SW 1271 (cell line): Measurements from ENCODE around the gene BBS9.
"Not testable (repeated sequence)": the region's sequence is repeated elsewhere in the genome, so short reads cannot be mapped to it uniquely, and the experiment has no call there.

Source experiments
- DNase-seq, 2 experiments: peaks; one replicate each; lab custom pipeline; 2025; lab: John Stamatoyannopoulos, UW

The BBS9 gene

GRCh38 chr7:33128990-33129805, at the start of gene BBS9:
Gene BBS9 (plus strand): TSS chr7:33129564. CDS start chr7:33146253, 16,689 bp downstream.
- DNase-seq = peak; percentile 84 to 96

- no peak for DNase-seq
Observed at GRCh38 chr7:33079763-33080690, 49.3 kb upstream of the BBS9 start.

GRCh38 chr7:33087356-33087755, 42.0 kb upstream of the BBS9 start:
- no peak for DNase-seq

- no peak for DNase-seq
Observed at GRCh38 chr7:33087858-33088257, 41.5 kb upstream of the BBS9 start.

GRCh38 chr7:33089142-33089541, 40.2 kb upstream of the BBS9 start:
- no peak for DNase-seq

GRCh38 chr7:33091111-33091531, 38.2 kb upstream of the BBS9 start:
- DNase-seq = no peak

- DNase-seq = no peak
Observed at GRCh38 chr7:33091641-33092191, 37.6 kb upstream of the BBS9 start.

- DNase-seq = no peak
Observed at GRCh38 chr7:33093266-33093665, 36.1 kb upstream of the BBS9 start.

GRCh38 chr7:33094745-33095275, 34.6 kb upstream of the BBS9 start:
- DNase-seq = not testable (repeated sequence)

- no peak for DNase-seq
Observed at GRCh38 chr7:33099154-33099940, 30.0 kb upstream of the BBS9 start.

GRCh38 chr7:33100770-33101169, 28.6 kb upstream of the BBS9 start:
- DNase-seq = no peak

GRCh38 chr7:33101906-33102305, 27.5 kb upstream of the BBS9 start:
- no peak for DNase-seq

GRCh38 chr7:33107136-33108066, 22.0 kb upstream of the BBS9 start:
- DNase-seq = peak in 1 of 2 experiments; percentile 53

GRCh38 chr7:33108554-33109004, 20.8 kb upstream of the BBS9 start:
- peak; percentile 2 to 49 for DNase-seq

GRCh38 chr7:33109005-33109757, 20.2 kb upstream of the BBS9 start, which contains the start of gene RP9:
Gene RP9 (minus strand): TSS chr7:33109404. CDS start chr7:33109372, 32 bp downstream.
- DNase-seq = peak; percentile 9 to 62

GRCh38 chr7:33109758-33110238, 19.6 kb upstream of the BBS9 start:
- DNase-seq = no peak

- no peak for DNase-seq
Observed at GRCh38 chr7:33111614-33112013, 17.8 kb upstream of the BBS9 start.

GRCh38 chr7:33114976-33115375, 14.4 kb upstream of the BBS9 start:
- no peak for DNase-seq

GRCh38 chr7:33118383-33118782, 11.0 kb upstream of the BBS9 start:
- no peak for DNase-seq
